HG02588 (cell line): ENCODE results near the gene RTN4IP1.
A peak's percentile ranks its signal among the peaks of the same experiment; 100 is the strongest.

Experiments used
- ATAC-seq: cut with Tn5 transposase; IDR thresholded peaks from one replicate; pipeline ENCODE4 v1.9.1; 2021; ENCODE audit warnings: mild to moderate bottlenecking, moderate library complexity; ENCODE audit not compliant: unreplicated experiment

RTN4IP1 gene

GRCh38 chr6:106629103-106629858, at the start of gene RTN4IP1, which contains the start of gene QRSL1:
Gene RTN4IP1, minus strand, starts transcription at chr6:106629498. Its CDS starts 477 bp downstream, at chr6:106629021.
Gene QRSL1, plus strand, starts transcription at chr6:106629578. Its CDS starts 104 bp downstream, at chr6:106629682.
- ATAC-seq: peak; percentile 88

- ATAC-seq: no peak
Measured at GRCh38 chr6:106677282-106677681, 48.0 kb upstream of the RTN4IP1 start.

GRCh38 chr6:106674541-106675229, 45.4 kb upstream of the RTN4IP1 start:
- ATAC-seq: no peak

GRCh38 chr6:106671651-106672050, 42.4 kb upstream of the RTN4IP1 start:
- no peak for ATAC-seq

GRCh38 chr6:106670236-106670635, 40.9 kb upstream of the RTN4IP1 start:
- ATAC-seq: no peak

- ATAC-seq: no peak
Measured at GRCh38 chr6:106667022-106667402, 37.7 kb upstream of the RTN4IP1 start.

GRCh38 chr6:106666282-106667021, 37.2 kb upstream of the RTN4IP1 start:
- peak; percentile 99 for ATAC-seq

GRCh38 chr6:106662458-106662857, 33.2 kb upstream of the RTN4IP1 start:
- no peak for ATAC-seq

GRCh38 chr6:106659859-106660258, 30.6 kb upstream of the RTN4IP1 start:
- no peak for ATAC-seq

- ATAC-seq: no peak
Measured at GRCh38 chr6:106658469-106658868, 29.2 kb upstream of the RTN4IP1 start.

GRCh38 chr6:106648651-106649308, 19.5 kb upstream of the RTN4IP1 start:
- peak; percentile 71 for ATAC-seq

- no peak for ATAC-seq
Measured at GRCh38 chr6:106643061-106643460, 13.8 kb upstream of the RTN4IP1 start.

- ATAC-seq: no peak
Measured at GRCh38 chr6:106642476-106642875, 13.2 kb upstream of the RTN4IP1 start.

- ATAC-seq: no peak
Measured at GRCh38 chr6:106639812-106640211, 10.5 kb upstream of the RTN4IP1 start.

GRCh38 chr6:106637717-106638341, 8.5 kb upstream of the RTN4IP1 start:
- ATAC-seq: peak; percentile 85

GRCh38 chr6:106637051-106637716, 7.9 kb upstream of the RTN4IP1 start:
- peak; percentile 28 for ATAC-seq

GRCh38 chr6:106634565-106634964, 5.3 kb upstream of the RTN4IP1 start:
- no peak for ATAC-seq

- ATAC-seq: no peak
Measured at GRCh38 chr6:106631346-106631745, 2.0 kb upstream of the RTN4IP1 start.

GRCh38 chr6:106630366-106630765, 1.1 kb upstream of the RTN4IP1 start:
- no peak for ATAC-seq

- ATAC-seq: no peak
Measured at GRCh38 chr6:106629859-106630163, 513 bp upstream of the RTN4IP1 start.
